Right kidney (tissue), 1 donor: ENCODE data around the gene NPC2.
"Not testable (repeated sequence)": the region's sequence is repeated elsewhere in the genome, so short reads cannot be mapped to it uniquely, and the experiment has no call there.

Source experiments
- DNase-seq: peaks from one replicate; pipeline ENCODE4 v3.0.0-alpha.2; 2016

Gene NPC2

GRCh38 chr14:74469548-74470518 is 23.3 kb downstream of the NPC2 start:
- DNase-seq, result no peak

GRCh38 chr14:74468513-74468912 is 24.6 kb downstream of the NPC2 start:
- no peak for DNase-seq

GRCh38 chr14:74465335-74465734 is 27.8 kb downstream of the NPC2 start:
- no peak for DNase-seq

- no peak for DNase-seq
Measured at GRCh38 chr14:74464785-74465184, 28.3 kb downstream of the NPC2 start.

GRCh38 chr14:74463697-74464096 is 29.4 kb downstream of the NPC2 start:
- DNase-seq, result no peak

GRCh38 chr14:74462993-74463392 is 30.1 kb downstream of the NPC2 start:
- DNase-seq, result no peak

- no peak for DNase-seq
Measured at GRCh38 chr14:74459976-74460375, 33.1 kb downstream of the NPC2 start.

- DNase-seq, result no peak
Measured at GRCh38 chr14:74459289-74459946, 33.7 kb downstream of the NPC2 start.

- no peak for DNase-seq
Measured at GRCh38 chr14:74457565-74457895, 35.6 kb downstream of the NPC2 start.

- DNase-seq, result no peak
Measured at GRCh38 chr14:74456684-74457564, 36.2 kb downstream of the NPC2 start.

GRCh38 chr14:74454397-74454796 is 38.7 kb downstream of the NPC2 start:
- not testable (repeated sequence) for DNase-seq

- no peak for DNase-seq
Measured at GRCh38 chr14:74444866-74445265, 48.2 kb downstream of the NPC2 start.

- DNase-seq, result no peak
Measured at GRCh38 chr14:74442757-74443156, 50.3 kb downstream of the NPC2 start.

GRCh38 chr14:74441113-74441512 is 52.0 kb downstream of the NPC2 start:
- DNase-seq, result no peak

- DNase-seq, result no peak
Measured at GRCh38 chr14:74438351-74438915, 54.7 kb downstream of the NPC2 start.

GRCh38 chr14:74437496-74438053 is 55.5 kb downstream of the NPC2 start:
- no peak for DNase-seq

GRCh38 chr14:74434294-74434693 is 58.8 kb downstream of the NPC2 start:
- no peak for DNase-seq

GRCh38 chr14:74429991-74430390 is 63.1 kb downstream of the NPC2 start:
- DNase-seq, result no peak
